Esophagus muscularis mucosa (tissue), 4 donors: Measurements from ENCODE around the gene POLN. TPM values are rescaled to one million over a fixed set of nuclear protein-coding genes. Genes with fewer than 3 reads are reported as not detected.
A peak's percentile ranks its signal among the peaks of the same experiment; 100 is the strongest.

ENCODE experiments used
- DNase-seq: peaks from one replicate; pipeline ENCODE4 v3.0.0-alpha.2; 2017; ENCODE audit errors: extremely low spot score
- H3K27ac ChIP-seq, 4 donors: fragments of 200-600 bp; sonication (generic); replicated peaks in 1 of 4; 1 replicate in 3 of 4; 2 replicates in 1 of 4; pipeline ENCODE4 v1.5.1; 2016 to 2019; ENCODE audit warnings: mild to moderate bottlenecking in 1 of 4
- H3K27me3 ChIP-seq, 4 donors: fragments of 200-600 bp; sonication (generic); one replicate each; pipeline versions ENCODE4 v1.5.1 to v1.6.0; 2016 to 2019
- H3K36me3 ChIP-seq, 4 donors: fragments of 200-600 bp; sonication (generic); one replicate each; pipeline ENCODE4 v1.5.1; 2016 to 2019
- H3K4me1 ChIP-seq, 4 donors: fragments of 200-600 bp; sonication (generic); one replicate each; pipeline ENCODE4 v1.5.1; 2016 to 2019
- H3K4me3 ChIP-seq, 4 donors: fragments of 200-600 bp; sonication (generic); 1 replicate in 2 of 4; 2 replicates in 2 of 4; pipeline ENCODE4 v1.5.1; 2016 to 2019; ENCODE audit warnings: mild to moderate bottlenecking in 4 of 4, moderate library complexity in 1 of 4
- H3K9me3 ChIP-seq, 4 donors: fragments of 200-600 bp; sonication (generic); 1 replicate in 3 of 4; 2 replicates in 1 of 4; pipeline ENCODE4 v1.5.1; 2016 to 2019
- CTCF ChIP-seq, 3 experiments: fragments of 200-600 bp in 2 of 3; fragments of 450-650 bp in 1 of 3; sonication (generic) in 2 of 3; IDR thresholded peaks; one replicate each; pipeline ENCODE4 v1.5.1; 2017 to 2019; ENCODE audit warnings: antibody characterized with exemption in 3 of 3, mild to moderate bottlenecking in 2 of 3, moderate library complexity in 1 of 3
- EP300 ChIP-seq: sonication (generic); formaldehyde crosslinking; IDR thresholded peaks from one replicate; pipeline ENCODE4 v1.6.1; 2017; ENCODE audit warnings: antibody characterized with exemption
- POLR2A ChIP-seq: fragments of 450-650 bp; IDR thresholded peaks from one replicate; pipeline ENCODE4 v1.6.1; 2017; ENCODE audit warnings: antibody characterized with exemption, moderate library complexity, mild to moderate bottlenecking, low read depth
- POLR2AphosphoS5 ChIP-seq, 2 donors: sonication (generic); formaldehyde crosslinking; IDR thresholded peaks; one replicate each; pipeline ENCODE4 v1.6.1; 2017; ENCODE audit warnings: antibody characterized with exemption in 2 of 2
- WGBS: methylation state at CpG from one replicate; pipeline ENCODE4 v1.1.5; 2018; 5-methylcytosine and 5-hydroxymethylcytosine counted together
- intact Hi-C: fragments of 100-400 bp; cut with DNase I; formaldehyde crosslinking; loops from one replicate; pipeline ENCODE4 v1.15.1; 2023
- total RNA-seq, 4 donors: library from RNA; depleted of rRNA; stranded (reverse); fragments of >200 nt; gene quantifications; one replicate each; pipeline versions ENCODE4 v1.1.0 to v1.2.1, GENCODE V29; 2016

Gene POLN
- total RNA-seq, 4 donors from 2014 or later: 1.2 to 3.3 (median 2.7) TPM

- Histone ChIP-seq H3K36me3 (peaks cover 0 to 8% (median 5%) of the 10 kb centered on the region in 4 donors), H3K4me3 (peak overlapping the region; percentile 91 to 96 (median 93)), H3K4me1 (peaks cover 64 to 88% (median 77%) of the 10 kb centered on the region in 4 donors), H3K9me3 (no peaks in the 10 kb centered on the region), H3K27me3 (no peaks in the 10 kb centered on the region), H3K27ac (peak overlapping the region; percentile 93 to 96 (median 95))
- 0% methylated on average over 10 of the region's 98 CpGs for WGBS
- DNase-seq: peak; percentile 100
- intact Hi-C loops: loop anchor here (5.0 kb wide), 2 partner anchors 155 to 275 kb away; partner anchors contain the start of genes CFAP99, FAM193A and ZFYVE28
- no peak for TF ChIP-seq CTCF (IDR thresholded peaks at IDR 0.05)
- peak; percentile 95 for TF ChIP-seq POLR2A
- TF ChIP-seq EP300: no peak
- peak; percentile 94 to 97 for TF ChIP-seq POLR2AphosphoS5 (IDR thresholded peaks at IDR 0.05)
Observed at GRCh38 chr4:2262145-2262943, 20.4 kb upstream of the POLN start.

- Histone ChIP-seq H3K4me3 (peak within 1 kb of the TSS; percentile 91 to 96 (median 93)), H3K9me3 (no peaks in the 10 kb centered on the region), H3K4me1 (peaks cover 67 to 88% (median 77%) of the 10 kb centered on the region in 4 donors), H3K27ac (peak within 1 kb of the TSS; percentile 93 to 96 (median 95)), H3K27me3 (no peaks in the 10 kb centered on the region), H3K36me3 (peaks cover 0 to 8% (median 5%) of the 10 kb centered on the region in 4 donors)
- intact Hi-C loops: loop anchor here (2.0 to 5.0 kb wide), 3 partner anchors 19 to 276 kb away; partner anchors contain the start of genes CFAP99, FAM193A, HAUS3 and POLN
- DNase-seq: no peak
- WGBS: no CpG with 5 or more reads among the region's 46 CpGs
- no peak for TF ChIP-seq POLR2AphosphoS5 (IDR thresholded peaks at IDR 0.05)
- no peak for TF ChIP-seq EP300
- TF ChIP-seq POLR2A: no peak
- TF ChIP-seq CTCF (IDR thresholded peaks at IDR 0.05): no peak
Observed at GRCh38 chr4:2261853-2262144, 19.9 kb upstream of the POLN start, which contains the start of gene MXD4. Gene MXD4, minus strand, starts transcription at chr4:2262109. Its CDS starts 129 bp downstream, at chr4:2261980.

GRCh38 chr4:2261110-2261852 lies 19.4 kb upstream of the POLN start:
- no peak for TF ChIP-seq POLR2A
- no peak for TF ChIP-seq EP300
- peak; percentile 5 to 39 for TF ChIP-seq POLR2AphosphoS5 (IDR thresholded peaks at IDR 0.05)
- peak overlapping the region; percentile 91 to 96 (median 93) for H3K4me3 ChIP-seq
- H3K9me3 ChIP-seq: no peaks in the 10 kb centered on the region
- H3K27ac ChIP-seq: peak overlapping the region; percentile 91 to 96 (median 92)
- 0% methylated on average over 2 of the region's 91 CpGs for WGBS
- DNase-seq: no peak
- intact Hi-C loops: loop anchor here (2.0 to 5.0 kb wide), 3 partner anchors 18 to 276 kb away; partner anchors contain the start of genes CFAP99, FAM193A, HAUS3 and POLN
- H3K36me3 ChIP-seq: peaks cover 0 to 8% (median 5%) of the 10 kb centered on the region in 4 donors
- H3K4me1 ChIP-seq: peaks cover 67 to 88% (median 77%) of the 10 kb centered on the region in 4 donors
- H3K27me3 ChIP-seq: no peaks in the 10 kb centered on the region

- 40% methylated on average over 3 of the region's 23 CpGs for WGBS
- Histone ChIP-seq H3K36me3 (peaks cover 0 to 8% (median 5%) of the 10 kb centered on the region in 4 donors), H3K27ac (peak overlapping the region; percentile 91 to 96 (median 92)), H3K4me1 (peaks cover 67 to 88% (median 77%) of the 10 kb centered on the region in 4 donors), H3K9me3 (no peaks in the 10 kb centered on the region), H3K27me3 (no peaks in the 10 kb centered on the region), H3K4me3 (peak overlapping the region; percentile 91 to 96 (median 93))
- TF ChIP-seq POLR2A (no peak), EP300 (no peak), CTCF (IDR thresholded peaks at IDR 0.05) (no peak), POLR2AphosphoS5 (IDR thresholded peaks at IDR 0.05) (no peak)
- no peak for DNase-seq
- intact Hi-C loops: loop anchor here (2.0 to 5.0 kb wide), 3 partner anchors 18 to 277 kb away; partner anchors contain the start of genes CFAP99, FAM193A, HAUS3 and POLN
Observed at GRCh38 chr4:2260344-2261109, 18.6 kb upstream of the POLN start.
